Astrocyte of the cerebellum (primary cell): ENCODE results near the gene COL20A1.

Experiments
- DNase-seq: peaks from one replicate; pipeline ENCODE4 v3.0.0-alpha.2; 2011; ENCODE audit warnings: low read depth
- H3K4me3 ChIP-seq: 2 replicates; pipeline ENCODE4 v1.5.1; 2011; ENCODE audit warnings: mild to moderate bottlenecking, low read depth, low read length, moderate library complexity
- in situ Hi-C: cut with HindIII; loops from 2 replicates; pipeline ENCODE4 v1.10.0; 2017; ENCODE audit warnings: low sequenced_read_pairs
- TF ChIP-seq, protein P1 (sequence below): IDR thresholded peaks from 2 replicates; pipeline ENCODE4 v1.5.1; 2012; ENCODE audit warnings: low read length, low read depth, moderate library complexity, mild to moderate bottlenecking; ENCODE audit errors: missing control alignments

The COL20A1 gene

DNA sequence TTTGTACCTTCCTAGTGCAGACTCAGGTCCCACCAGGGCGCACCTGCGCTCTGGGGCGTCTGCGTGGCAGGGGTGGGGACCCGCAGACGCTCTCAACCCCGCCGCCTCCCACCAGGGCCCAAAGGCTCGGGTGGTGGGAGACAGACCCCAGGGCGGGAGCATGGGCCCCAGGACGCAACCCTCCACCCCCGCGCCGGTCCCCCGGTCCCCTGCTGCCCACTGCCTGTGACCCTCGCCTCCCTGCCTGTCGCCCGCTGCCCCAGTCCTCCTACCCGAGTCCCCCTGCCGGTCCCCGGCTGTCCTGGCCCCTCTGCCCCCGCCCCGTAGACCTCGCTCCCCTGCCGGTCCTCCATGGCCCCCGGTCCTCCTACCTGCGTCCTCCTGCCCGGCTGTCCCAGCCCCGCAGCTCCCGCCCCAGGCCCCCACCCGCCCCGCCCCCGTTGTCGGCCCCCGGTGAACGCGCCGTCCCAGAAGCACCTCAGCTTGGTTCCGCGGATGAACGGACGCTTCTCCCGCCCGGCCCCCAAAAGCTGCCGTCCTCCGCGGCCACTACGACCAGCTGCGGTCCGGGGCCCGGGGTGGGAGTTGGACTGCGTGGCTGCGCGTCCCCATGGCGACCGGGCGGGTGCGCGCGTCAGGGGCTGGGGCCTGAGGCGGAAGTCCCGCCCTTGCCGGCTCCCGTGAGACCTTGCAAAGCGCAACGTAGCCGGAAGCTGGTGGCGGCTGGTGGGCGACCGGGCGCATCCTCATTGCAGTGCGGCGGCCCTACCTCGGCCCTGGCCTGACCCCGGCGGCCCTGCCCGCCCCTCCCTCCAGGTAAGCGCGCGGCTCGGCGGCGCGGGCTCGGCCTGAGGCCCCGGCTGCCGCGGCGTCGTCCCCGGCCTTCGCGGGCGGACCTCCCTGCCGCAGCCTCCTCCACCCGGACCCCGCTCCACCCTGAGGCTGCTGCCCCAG, 20.6 kb upstream of the COL20A1 start, which contains the start of gene ARFGAP1:
ARFGAP1 (plus strand) TSS at position 709 of the 954 bp plus-strand sequence. CDS start 2,768 bp downstream, outside the sequence.
- DNase-seq: peak; percentile 56
- in situ Hi-C loops: no loop called here
- TF ChIP-seq, protein P1, sequence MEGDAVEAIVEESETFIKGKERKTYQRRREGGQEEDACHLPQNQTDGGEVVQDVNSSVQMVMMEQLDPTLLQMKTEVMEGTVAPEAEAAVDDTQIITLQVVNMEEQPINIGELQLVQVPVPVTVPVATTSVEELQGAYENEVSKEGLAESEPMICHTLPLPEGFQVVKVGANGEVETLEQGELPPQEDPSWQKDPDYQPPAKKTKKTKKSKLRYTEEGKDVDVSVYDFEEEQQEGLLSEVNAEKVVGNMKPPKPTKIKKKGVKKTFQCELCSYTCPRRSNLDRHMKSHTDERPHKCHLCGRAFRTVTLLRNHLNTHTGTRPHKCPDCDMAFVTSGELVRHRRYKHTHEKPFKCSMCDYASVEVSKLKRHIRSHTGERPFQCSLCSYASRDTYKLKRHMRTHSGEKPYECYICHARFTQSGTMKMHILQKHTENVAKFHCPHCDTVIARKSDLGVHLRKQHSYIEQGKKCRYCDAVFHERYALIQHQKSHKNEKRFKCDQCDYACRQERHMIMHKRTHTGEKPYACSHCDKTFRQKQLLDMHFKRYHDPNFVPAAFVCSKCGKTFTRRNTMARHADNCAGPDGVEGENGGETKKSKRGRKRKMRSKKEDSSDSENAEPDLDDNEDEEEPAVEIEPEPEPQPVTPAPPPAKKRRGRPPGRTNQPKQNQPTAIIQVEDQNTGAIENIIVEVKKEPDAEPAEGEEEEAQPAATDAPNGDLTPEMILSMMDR: no peak
- H3K4me3 ChIP-seq: peak within 1 kb of the TSS; percentile 73

DNA sequence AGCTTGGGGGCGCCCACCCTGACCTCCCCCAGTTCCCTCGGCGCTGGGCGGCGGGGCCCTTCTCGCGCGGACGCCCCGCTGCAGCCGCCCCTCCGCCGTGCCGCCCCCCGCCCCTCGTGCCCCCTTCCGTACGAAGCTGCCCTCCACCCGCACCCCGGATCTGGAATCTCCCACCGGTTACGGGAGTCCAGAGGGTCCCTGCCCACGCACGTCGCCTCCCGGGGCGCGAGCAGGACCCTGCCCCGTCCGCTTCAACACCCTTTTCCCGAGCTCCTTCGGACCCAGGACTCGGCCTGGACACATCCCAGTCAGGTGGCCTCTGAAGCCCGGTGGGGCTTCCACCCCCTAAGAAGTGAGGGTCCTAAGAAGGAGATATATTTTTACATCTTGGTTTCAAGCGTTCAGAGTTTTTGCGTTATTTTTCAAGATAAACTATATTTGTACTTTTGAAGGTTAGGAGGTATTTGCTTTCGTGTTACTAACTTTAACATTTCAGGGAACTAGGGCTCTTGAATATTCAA, 19.9 kb upstream of the COL20A1 start:
- no peak for DNase-seq
- TF ChIP-seq, protein P1: no peak
- peak overlapping the region; percentile 73 for H3K4me3 ChIP-seq
- in situ Hi-C loops: no loop called here

DNA sequence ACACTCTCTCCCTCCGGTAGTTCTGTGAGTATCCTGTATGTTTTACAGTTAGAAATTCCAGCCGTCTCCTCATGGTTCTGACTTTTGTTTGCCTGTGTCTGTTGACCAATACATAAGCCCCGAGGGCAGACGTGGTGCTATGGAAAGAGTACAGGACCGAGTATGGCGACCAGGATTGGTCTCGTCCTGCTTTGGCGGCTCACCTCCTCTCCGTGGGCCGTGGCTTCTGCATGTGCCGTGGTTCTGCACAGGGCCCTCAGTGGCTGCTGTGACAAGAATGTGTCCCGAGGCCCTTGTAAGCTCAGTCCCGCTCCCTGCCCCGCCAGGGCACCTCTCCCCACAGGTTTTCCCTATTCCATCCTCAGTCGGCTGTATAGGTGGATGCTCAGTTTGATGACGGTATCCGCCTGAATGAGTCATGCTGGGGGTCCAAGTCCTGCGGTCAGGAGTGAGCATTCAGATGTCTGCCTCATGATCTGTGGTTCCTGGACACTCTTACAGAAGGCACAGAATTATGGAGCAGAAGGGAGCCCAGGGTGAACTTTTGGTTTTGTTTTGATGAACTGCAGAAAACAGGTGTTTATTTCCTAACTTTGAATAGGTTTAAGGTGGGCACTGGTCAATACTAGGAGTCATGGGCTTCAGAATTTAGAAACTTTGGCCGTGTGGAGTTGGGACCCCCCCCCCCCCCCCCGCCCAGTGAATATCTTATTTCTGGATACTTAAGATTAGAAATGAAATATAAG, 19.2 kb upstream of the COL20A1 start:
- peak overlapping the region; percentile 73 for H3K4me3 ChIP-seq
- in situ Hi-C loops: no loop called here
- peak; percentile 55 for DNase-seq
- TF ChIP-seq, protein P1: no peak

DNA sequence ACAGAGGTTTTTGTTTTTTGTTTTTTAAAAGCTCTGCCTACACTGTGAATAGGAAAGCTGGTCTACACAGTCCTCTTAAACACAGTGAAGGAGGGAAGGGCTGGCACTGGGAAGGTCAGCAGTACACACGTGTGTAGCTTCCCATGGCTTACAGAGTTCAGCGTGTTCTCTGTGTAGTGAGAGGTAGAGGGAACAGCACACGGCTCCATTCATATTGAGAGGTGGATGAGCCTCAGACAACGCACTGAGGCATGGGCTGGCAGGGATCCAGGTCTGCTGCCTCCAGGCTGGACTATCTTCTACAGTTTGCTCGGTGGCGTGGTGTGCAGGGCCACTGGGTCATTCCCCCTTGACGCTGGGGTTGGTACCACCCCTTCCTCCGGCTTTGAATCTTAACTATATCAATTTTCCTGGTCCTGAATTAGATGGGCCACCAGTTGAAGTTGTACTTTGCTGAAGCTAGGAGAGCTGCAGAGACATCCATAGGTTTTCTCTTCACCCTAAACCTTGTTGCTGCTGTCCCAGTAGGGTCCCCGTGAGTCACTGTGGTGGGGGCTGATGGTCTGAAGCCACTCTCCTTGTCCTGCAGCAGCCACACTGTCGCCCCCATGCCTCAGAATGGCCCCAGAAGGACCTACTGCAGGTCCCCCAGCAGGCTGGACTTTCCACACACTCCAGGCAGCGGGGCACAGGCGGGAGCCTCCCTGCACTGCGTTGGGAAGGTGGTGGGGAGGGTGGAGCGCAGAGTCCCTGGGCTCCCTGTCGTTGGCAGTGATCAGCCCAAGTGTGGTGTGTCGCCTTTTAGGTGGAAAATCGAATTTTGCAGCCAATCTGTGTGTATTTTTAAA, 18.4 kb upstream of the COL20A1 start:
- no peak for DNase-seq
- no peak overlapping the region for H3K4me3 ChIP-seq
- TF ChIP-seq, protein P1: no peak
- in situ Hi-C loops: no loop called here

DNA sequence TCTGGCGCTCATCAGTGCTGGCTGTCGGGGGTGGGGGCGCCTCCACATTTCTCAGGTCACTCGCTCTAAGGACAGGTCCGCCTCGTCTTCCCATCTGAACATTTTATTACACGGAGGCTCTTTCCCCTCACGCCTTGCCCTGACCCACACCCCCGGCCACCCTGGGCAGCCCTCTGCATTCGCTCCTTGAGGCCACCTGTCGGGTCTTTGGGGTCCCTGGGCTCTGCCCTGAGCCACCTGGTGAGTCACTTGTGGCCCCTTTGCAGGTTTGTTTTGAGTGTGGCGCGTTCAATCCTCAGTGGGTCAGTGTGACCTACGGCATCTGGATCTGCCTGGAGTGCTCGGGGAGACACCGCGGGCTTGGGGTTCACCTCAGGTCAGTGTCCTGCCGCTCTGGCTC, 17.2 kb upstream of the COL20A1 start:
- H3K4me3 ChIP-seq: no peak overlapping the region
- in situ Hi-C loops: no loop called here
- no peak for DNase-seq
- TF ChIP-seq, protein P1: no peak
